HUES64 (cell line): Measurements from ENCODE around the gene OR2T1.
"Not testable (repeated sequence)": the region's sequence is repeated elsewhere in the genome, so short reads cannot be mapped to it uniquely, and the experiment has no call there.

Experiments
- H3K27ac ChIP-seq: 2 replicates; pipeline ENCODE4 v1.7.0; 2013; ENCODE audit warnings: low read depth, low read length, inconsistent platforms
- H3K27me3 ChIP-seq: 2 replicates; pipeline ENCODE4 v1.6.1; 2013; ENCODE audit warnings: mild to moderate bottlenecking, low read length; ENCODE audit not compliant: insufficient read depth
- H3K36me3 ChIP-seq: 2 replicates; pipeline ENCODE4 v1.6.1; 2013; ENCODE audit warnings: mild to moderate bottlenecking, low read length; ENCODE audit not compliant: insufficient read depth
- H3K4me1 ChIP-seq: 2 replicates; pipeline ENCODE4 v1.6.1; 2013; ENCODE audit warnings: mild to moderate bottlenecking, low read length, moderate library complexity; ENCODE audit not compliant: insufficient read depth
- H3K4me3 ChIP-seq: 2 replicates; pipeline ENCODE4 v1.5.1; 2013; ENCODE audit warnings: mild to moderate bottlenecking, low read length, moderate library complexity
- H3K9ac ChIP-seq: 2 replicates; pipeline ENCODE4 v1.6.1; 2013; ENCODE audit warnings: mild to moderate bottlenecking, low read depth, low read length
- H3K9me3 ChIP-seq: 2 replicates; pipeline ENCODE4 v1.6.1; 2013; ENCODE audit warnings: low read depth, low read length; ENCODE audit not compliant: insufficient read depth
- WGBS: fragments of 150-250, 120-280 bp; methylation state at CpG from one replicate; pipeline ENCODE4 v1.1.7; 2013; ENCODE audit warnings: missing lambda C conversion rate; 5-methylcytosine and 5-hydroxymethylcytosine counted together

OR2T1 gene

GRCh38 chr1:248456635-248457034 lies 53.8 kb downstream of the OR2T1 start:
- H3K4me3 ChIP-seq, H3K9ac ChIP-seq, H3K27me3 ChIP-seq, H3K4me1 ChIP-seq, H3K36me3 ChIP-seq, H3K27ac ChIP-seq: not testable (repeated sequence)
- peaks cover 37% of the 10 kb centered on the region for H3K9me3 ChIP-seq
- WGBS: no CpG with 5 or more reads among the region's 2 CpGs
